Measurements from ENCODE around the gene WIPI1.

DNA sequence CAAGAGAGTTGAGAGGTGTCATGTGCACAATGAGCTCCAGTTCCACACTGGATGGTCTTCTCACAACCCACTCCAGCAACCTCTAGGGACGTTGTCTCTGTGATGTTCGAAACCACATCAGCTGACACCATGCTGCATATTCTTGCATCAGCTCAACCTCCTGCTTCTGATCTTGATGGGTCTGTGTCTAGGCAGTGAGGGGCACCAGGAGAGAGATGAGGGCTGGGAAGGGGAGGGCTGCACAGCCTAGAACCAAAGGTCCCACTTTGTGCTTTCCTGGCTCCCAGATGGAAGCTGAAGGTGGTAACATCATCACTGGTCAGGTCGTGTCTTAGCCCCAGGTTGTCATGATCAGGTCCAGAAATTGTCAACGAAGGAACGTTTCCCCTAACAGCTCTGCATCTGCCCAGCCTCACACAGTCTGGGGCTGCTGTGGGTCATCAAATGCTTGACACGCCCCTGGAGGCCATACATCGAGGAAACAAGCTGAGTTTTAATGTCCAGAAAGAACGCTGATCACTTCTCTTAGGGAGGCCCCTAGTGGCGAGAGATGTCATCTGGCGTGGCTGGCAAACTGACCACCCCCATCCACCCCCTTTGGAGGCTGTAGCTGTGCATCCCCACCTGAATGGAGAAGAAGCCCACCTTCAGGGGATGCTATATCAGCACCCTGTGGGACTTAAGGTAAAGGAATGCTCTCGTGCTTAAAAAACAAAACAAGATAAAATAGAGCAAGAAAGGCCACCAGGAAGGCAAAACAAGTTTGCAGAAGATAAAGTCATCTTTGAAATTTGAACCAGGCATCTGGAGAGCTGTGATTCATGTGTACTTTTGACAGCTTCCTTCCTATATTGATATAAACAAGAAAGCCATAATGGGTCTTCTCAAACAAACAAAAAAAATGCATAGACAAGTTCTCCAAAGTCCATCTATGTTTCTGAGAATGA, 58.3 kb downstream of the WIPI1 start:
- TF ChIP-seq POLR2AphosphoS5 (IDR thresholded peaks at IDR 0.05; ENCODE audit: insufficient read depth in 1 of 2, low read depth in 1 of 2) = no peak
- peak; percentile 35 to 76 (median 51) for TF ChIP-seq CTCF (IDR thresholded peaks at IDR 0.05)
- TF ChIP-seq POLR2A (IDR thresholded peaks at IDR 0.05) = no peak
